Breast epithelium (tissue), 4 donors: ENCODE measurements around the gene TPK1. TPM values are rescaled to one million over a fixed set of nuclear protein-coding genes. Genes with fewer than 3 reads are reported as not detected.

ENCODE experiments used
- DNase-seq, 2 donors: peaks; one replicate each; pipeline ENCODE4 v3.0.0-alpha.2; 2019; ENCODE audit warnings: low spot score in 2 of 2
- H3K27ac ChIP-seq, 2 donors: fragments of 200-600 bp; sonication (generic) in 1 of 2; one replicate each; pipeline ENCODE4 v1.5.1; 2016 to 2019; ENCODE audit warnings: mild to moderate bottlenecking in 1 of 2
- H3K27me3 ChIP-seq, 2 donors: fragments of 200-600 bp; sonication (generic) in 1 of 2; one replicate each; pipeline versions ENCODE4 v1.5.1 to v1.6.0; 2017 to 2019; ENCODE audit warnings: control low read depth in 1 of 2, mild to moderate bottlenecking in 1 of 2
- H3K36me3 ChIP-seq: fragments of 200-600 bp; one replicate; pipeline ENCODE4 v1.5.1; 2019
- H3K4me1 ChIP-seq, 2 donors: fragments of 200-600 bp; sonication (generic); one replicate each; pipeline ENCODE4 v1.5.1; 2016 to 2019; ENCODE audit warnings: control low read depth in 1 of 2
- H3K4me3 ChIP-seq, 3 donors: fragments of 200-600 bp; sonication (generic); 1 replicate in 2 of 3; 2 replicates in 1 of 3; pipeline ENCODE4 v1.5.1; 2016 to 2019; ENCODE audit warnings: mild to moderate bottlenecking in 3 of 3, moderate library complexity in 2 of 3
- H3K9me3 ChIP-seq, 2 donors: fragments of 200-600 bp; sonication (generic) in 1 of 2; one replicate each; pipeline ENCODE4 v1.5.1; 2016 to 2019; ENCODE audit warnings: control low read depth in 1 of 2
- POLR2A ChIP-seq: fragments of 450-650 bp; IDR thresholded peaks from one replicate; pipeline ENCODE4 v1.6.1; 2016; ENCODE audit warnings: antibody characterized with exemption, mild to moderate bottlenecking, moderate library complexity
- POLR2AphosphoS5 ChIP-seq, 3 donors: sonication (generic); formaldehyde crosslinking; IDR thresholded peaks; one replicate each; pipeline ENCODE4 v1.6.1; 2017; ENCODE audit warnings: antibody characterized with exemption in 3 of 3
- intact Hi-C: fragments of 100-400 bp; cut with DNase I; formaldehyde crosslinking; loops from one replicate; pipeline ENCODE4 v1.15.1; 2023; ENCODE audit warnings: low total_unique reads
- total RNA-seq, 3 donors: library from RNA; depleted of rRNA; stranded (reverse); fragments of >200 nt; gene quantifications; one replicate each; pipeline ENCODE4 v1.1.0, GENCODE V29; 2016
- TF ChIP-seq, protein P1 (sequence below), 3 donors: fragments of 450-650 bp; IDR thresholded peaks; one replicate each; pipeline ENCODE4 v1.5.1; 2016 to 2017; ENCODE audit warnings: antibody characterized with exemption in 3 of 3, mild to moderate bottlenecking in 3 of 3, moderate library complexity in 3 of 3

The TPK1 gene
- total RNA-seq, 3 donors from 2014 or later: 4.8 to 9.8 (median 7.9) TPM

DNA sequence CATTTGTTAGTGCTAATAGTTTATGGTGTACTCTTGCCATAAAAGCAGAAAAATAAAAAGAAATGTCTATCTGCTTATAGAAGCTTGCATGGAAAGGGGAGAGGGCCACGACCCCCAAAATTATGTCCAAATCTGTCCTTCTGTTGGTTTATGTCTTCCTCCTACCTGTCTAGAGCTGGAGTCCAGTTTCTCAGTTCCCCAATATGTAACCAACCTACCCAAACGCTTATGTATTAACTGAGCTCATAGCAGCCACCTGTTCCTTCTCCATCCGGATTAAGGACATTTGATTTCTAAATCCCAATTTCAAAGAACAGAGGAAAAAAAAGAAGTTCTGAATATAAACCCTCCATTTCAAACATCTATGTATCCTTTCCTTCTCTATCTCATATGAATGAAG, 30.3 kb upstream of the TPK1 start:
- Histone ChIP-seq H3K4me3 (no peak overlapping the region), H3K36me3 (no peaks in the 10 kb centered on the region), H3K27me3 (no peaks in the 10 kb centered on the region), H3K9me3 (no peaks in the 10 kb centered on the region), H3K4me1 (no peaks in the 10 kb centered on the region), H3K27ac (no peak overlapping the region)
- TF ChIP-seq POLR2A: no peak
- TF ChIP-seq, protein P1, sequence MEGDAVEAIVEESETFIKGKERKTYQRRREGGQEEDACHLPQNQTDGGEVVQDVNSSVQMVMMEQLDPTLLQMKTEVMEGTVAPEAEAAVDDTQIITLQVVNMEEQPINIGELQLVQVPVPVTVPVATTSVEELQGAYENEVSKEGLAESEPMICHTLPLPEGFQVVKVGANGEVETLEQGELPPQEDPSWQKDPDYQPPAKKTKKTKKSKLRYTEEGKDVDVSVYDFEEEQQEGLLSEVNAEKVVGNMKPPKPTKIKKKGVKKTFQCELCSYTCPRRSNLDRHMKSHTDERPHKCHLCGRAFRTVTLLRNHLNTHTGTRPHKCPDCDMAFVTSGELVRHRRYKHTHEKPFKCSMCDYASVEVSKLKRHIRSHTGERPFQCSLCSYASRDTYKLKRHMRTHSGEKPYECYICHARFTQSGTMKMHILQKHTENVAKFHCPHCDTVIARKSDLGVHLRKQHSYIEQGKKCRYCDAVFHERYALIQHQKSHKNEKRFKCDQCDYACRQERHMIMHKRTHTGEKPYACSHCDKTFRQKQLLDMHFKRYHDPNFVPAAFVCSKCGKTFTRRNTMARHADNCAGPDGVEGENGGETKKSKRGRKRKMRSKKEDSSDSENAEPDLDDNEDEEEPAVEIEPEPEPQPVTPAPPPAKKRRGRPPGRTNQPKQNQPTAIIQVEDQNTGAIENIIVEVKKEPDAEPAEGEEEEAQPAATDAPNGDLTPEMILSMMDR (IDR thresholded peaks at IDR 0.05): no peak
- TF ChIP-seq POLR2AphosphoS5 (IDR thresholded peaks at IDR 0.05): no peak
- DNase-seq: no peak
- intact Hi-C loops: no loop called here

DNA sequence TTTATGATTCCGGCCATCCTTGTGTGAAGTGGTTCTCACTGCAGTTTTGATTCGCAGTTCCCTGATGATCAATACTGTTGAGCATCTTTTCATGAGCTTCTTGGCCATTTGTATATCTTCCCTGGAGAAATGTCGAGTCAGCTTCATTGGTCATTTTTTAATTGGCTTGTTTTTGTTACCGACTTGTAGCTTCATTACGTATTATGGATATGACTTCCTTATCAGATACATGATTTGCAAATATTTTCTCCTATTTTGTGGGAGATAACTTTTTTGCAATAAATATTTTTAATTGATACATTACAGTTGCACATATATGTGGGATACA, 27.4 kb upstream of the TPK1 start:
- TF ChIP-seq POLR2AphosphoS5 (IDR thresholded peaks at IDR 0.05): no peak
- TF ChIP-seq, protein P1 (IDR thresholded peaks at IDR 0.05): no peak
- no peak for TF ChIP-seq POLR2A
- DNase-seq: no peak
- Histone ChIP-seq H3K27ac (no peak overlapping the region), H3K27me3 (no peaks in the 10 kb centered on the region), H3K4me3 (no peak overlapping the region), H3K4me1 (no peaks in the 10 kb centered on the region), H3K9me3 (no peaks in the 10 kb centered on the region), H3K36me3 (no peaks in the 10 kb centered on the region)
- intact Hi-C loops: no loop called here

DNA sequence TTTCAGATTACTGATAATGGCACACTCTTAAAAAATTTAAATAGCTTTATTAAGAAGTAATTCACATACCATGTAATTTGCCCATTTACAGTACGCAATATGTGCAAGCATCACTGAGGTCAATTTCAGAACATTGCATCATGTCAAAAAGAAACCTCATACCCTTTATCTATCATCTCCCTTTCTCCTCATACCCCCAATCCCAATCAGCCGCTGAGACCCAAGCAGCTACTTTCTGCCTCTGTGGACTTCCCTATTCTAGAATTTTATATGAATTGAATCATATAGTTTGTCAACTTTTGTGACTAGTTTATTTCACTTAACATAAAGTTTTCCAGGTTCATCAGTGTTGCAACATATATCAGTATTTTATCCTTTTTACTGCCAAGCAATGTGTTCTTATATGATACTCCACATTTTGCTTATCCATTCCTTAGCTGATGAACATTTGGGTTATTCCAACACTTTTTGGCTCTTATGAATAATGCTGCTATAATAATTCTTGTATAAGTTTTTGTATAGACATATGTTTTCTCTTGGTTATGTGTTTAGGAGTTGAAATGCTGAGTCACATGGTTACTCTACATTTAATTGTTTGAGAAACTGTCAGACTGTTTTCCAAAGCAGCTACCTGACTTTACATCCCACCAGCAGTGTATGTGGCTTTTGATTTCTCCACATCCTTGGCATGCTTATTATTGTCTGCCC, 26.9 kb upstream of the TPK1 start:
- intact Hi-C loops: no loop called here
- DNase-seq: no peak
- Histone ChIP-seq H3K9me3 (no peaks in the 10 kb centered on the region), H3K27ac (no peak overlapping the region), H3K36me3 (no peaks in the 10 kb centered on the region), H3K4me3 (no peak overlapping the region), H3K27me3 (no peaks in the 10 kb centered on the region), H3K4me1 (no peaks in the 10 kb centered on the region)
- no peak for TF ChIP-seq POLR2AphosphoS5 (IDR thresholded peaks at IDR 0.05)
- TF ChIP-seq, protein P1 (IDR thresholded peaks at IDR 0.05): no peak
- TF ChIP-seq POLR2A: no peak

DNA sequence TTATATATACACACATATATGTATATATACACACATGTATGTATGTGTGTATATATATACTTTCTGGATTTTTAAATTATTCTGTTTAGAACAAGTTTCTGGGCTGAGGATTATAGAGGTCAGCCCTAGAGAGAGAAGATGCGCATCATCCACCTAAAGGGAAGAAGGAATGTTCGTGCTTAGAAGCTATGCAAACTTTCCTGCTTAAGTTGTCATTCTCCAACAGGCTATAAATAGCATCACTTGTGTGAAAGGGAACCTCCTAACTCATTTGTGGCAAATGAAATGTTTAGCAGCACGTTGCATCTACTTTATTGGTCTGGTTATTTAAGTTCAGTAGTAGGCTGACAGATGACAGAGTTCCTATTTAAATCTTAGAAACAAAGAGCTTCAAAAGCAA, 23.9 kb upstream of the TPK1 start:
- H3K27ac ChIP-seq: no peak overlapping the region
- TF ChIP-seq POLR2AphosphoS5 (IDR thresholded peaks at IDR 0.05) (no peak), POLR2A (no peak)
- TF ChIP-seq, protein P1 (IDR thresholded peaks at IDR 0.05): no peak
- H3K4me3 ChIP-seq: no peak overlapping the region
- H3K9me3 ChIP-seq: no peaks in the 10 kb centered on the region
- H3K27me3 ChIP-seq: no peaks in the 10 kb centered on the region
- H3K4me1 ChIP-seq: no peaks in the 10 kb centered on the region
- no peaks in the 10 kb centered on the region for H3K36me3 ChIP-seq
- DNase-seq: no peak
- intact Hi-C loops: no loop called here

DNA sequence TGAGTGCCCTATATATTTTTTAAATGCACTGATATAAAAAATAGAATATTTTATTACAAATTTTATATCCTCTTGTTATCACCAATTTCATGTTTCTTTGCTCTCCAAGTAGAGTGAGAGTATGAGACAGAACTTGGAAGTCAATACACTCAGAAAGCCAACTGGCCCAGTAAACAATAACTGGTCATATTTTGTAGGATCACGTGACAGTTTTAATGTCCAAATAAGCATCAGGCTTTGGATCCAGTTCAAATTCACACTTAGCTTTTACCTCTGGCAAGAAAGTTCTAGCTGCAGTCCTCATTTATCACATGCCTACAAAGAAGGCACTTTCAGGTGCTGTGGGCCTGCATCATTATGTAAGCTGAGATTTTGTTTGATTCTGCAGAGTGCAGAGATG, 21.6 kb upstream of the TPK1 start:
- intact Hi-C loops: no loop called here
- no peak for DNase-seq

More for the DNA sequence above, 21.6 kb upstream of the TPK1 start:
- Histone ChIP-seq H3K27ac (no peak overlapping the region), H3K4me3 (no peak overlapping the region), H3K36me3 (no peaks in the 10 kb centered on the region), H3K27me3 (no peaks in the 10 kb centered on the region), H3K4me1 (no peaks in the 10 kb centered on the region), H3K9me3 (no peaks in the 10 kb centered on the region)
- TF ChIP-seq POLR2A (no peak), POLR2AphosphoS5 (IDR thresholded peaks at IDR 0.05) (no peak)
- TF ChIP-seq, protein P1 (IDR thresholded peaks at IDR 0.05): no peak
